Skeletal muscle tissue (tissue), 4 donors: ENCODE measurements around the gene TUBB. TPM values are rescaled to one million over a fixed set of nuclear protein-coding genes. Genes with fewer than 3 reads are reported as not detected.
"Not testable (repeated sequence)": the region's sequence is repeated elsewhere in the genome, so short reads cannot be mapped to it uniquely, and the experiment has no call there.

ENCODE experiments used
- H3K27ac ChIP-seq: one replicate; pipeline ENCODE4 v1.7.0; 2013; ENCODE audit warnings: mild to moderate bottlenecking, low read depth, low read length, inconsistent platforms
- H3K27me3 ChIP-seq, 3 donors: one replicate each; pipeline ENCODE4 v1.7.0; 2013; ENCODE audit warnings: low read length in 3 of 3; ENCODE audit not compliant: control insufficient read depth in 3 of 3, insufficient read depth in 3 of 3
- H3K36me3 ChIP-seq, 3 donors: one replicate each; pipeline ENCODE4 v1.7.0; 2013; ENCODE audit warnings: low read length in 3 of 3; ENCODE audit not compliant: control insufficient read depth in 3 of 3, insufficient read depth in 3 of 3
- H3K4me1 ChIP-seq, 3 donors: one replicate each; pipeline ENCODE4 v1.7.0; 2013; ENCODE audit warnings: low read length in 3 of 3, mild to moderate bottlenecking in 3 of 3; ENCODE audit not compliant: control insufficient read depth in 3 of 3, insufficient read depth in 3 of 3
- H3K4me3 ChIP-seq, 3 donors: one replicate each; pipeline ENCODE4 v1.7.0; 2013; ENCODE audit warnings: low read length in 3 of 3
- H3K9ac ChIP-seq, 3 donors: one replicate each; pipeline ENCODE4 v1.7.0; 2013; ENCODE audit warnings: low read length in 3 of 3, mild to moderate bottlenecking in 3 of 3, moderate library complexity in 2 of 3, low read depth in 1 of 3
- H3K9me3 ChIP-seq, 3 donors: one replicate each; pipeline ENCODE4 v1.7.0; 2013; ENCODE audit warnings: low read length in 3 of 3; ENCODE audit not compliant: control insufficient read depth in 3 of 3
- total RNA-seq: library from RNA; depleted of rRNA; stranded (reverse); fragments of >200 nt; gene quantifications from one replicate; pipeline ENCODE4 v1.2.3, GENCODE V29; 2014
- donor health status: Osteomylitis.

Gene TUBB
- total RNA-seq, 1 donor from 2014 or later: 317 TPM

DNA sequence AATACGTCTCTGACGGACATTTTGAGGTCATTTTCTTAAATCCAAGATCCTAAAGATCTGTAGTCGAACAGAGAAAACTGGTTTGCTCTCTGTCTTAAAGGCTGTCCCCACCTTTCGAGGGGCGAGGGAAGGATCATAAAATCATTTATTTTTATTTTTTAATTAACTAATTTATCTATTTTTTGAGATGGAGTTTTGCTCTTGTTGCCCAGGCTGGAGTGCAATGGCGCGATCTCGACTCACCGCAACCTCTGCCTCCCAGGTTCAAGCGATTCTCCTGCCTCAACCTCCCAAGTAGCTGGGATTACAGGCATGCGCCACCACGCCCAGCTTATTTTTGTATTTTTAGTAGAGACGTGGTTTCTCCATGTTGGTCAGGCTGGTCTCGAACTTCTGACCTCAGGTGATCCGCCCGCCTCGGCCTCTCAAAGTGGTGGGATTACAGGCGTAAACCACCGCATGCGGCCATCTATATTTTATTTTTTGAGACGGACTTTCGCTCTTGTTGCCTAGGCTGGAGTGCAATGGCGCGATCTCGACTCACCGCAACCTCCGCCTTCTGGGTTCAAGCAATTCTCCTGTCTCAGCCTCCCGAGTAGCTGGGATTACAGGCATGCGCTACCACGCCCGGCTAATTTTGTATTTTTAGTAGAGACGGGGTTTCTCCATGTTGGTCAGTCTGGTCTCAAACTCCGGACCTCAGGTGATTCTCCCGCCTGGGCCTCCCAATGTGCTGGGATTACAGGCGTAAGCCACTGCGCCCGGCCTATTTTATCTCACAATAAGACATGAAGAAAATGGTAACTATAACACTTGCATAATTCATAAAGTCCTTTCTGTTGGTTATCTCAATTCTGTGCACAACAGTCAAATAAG is 2.1 kb upstream of the TUBB start:
- H3K4me3 ChIP-seq: peak overlapping the region; percentile 71 to 93 (median 87)
- H3K27ac ChIP-seq: peak overlapping the region; percentile 96
- H3K9me3 ChIP-seq, H3K27me3 ChIP-seq: not testable (repeated sequence)
- peaks cover 20 to 24% (median 24%) of the 10 kb centered on the region in 3 donors for H3K36me3 ChIP-seq
- peaks cover 20 to 29% (median 27%) of the 10 kb centered on the region in 3 donors for H3K4me1 ChIP-seq
- H3K9ac ChIP-seq: peak overlapping the region; percentile 76 to 83 (median 77)

DNA sequence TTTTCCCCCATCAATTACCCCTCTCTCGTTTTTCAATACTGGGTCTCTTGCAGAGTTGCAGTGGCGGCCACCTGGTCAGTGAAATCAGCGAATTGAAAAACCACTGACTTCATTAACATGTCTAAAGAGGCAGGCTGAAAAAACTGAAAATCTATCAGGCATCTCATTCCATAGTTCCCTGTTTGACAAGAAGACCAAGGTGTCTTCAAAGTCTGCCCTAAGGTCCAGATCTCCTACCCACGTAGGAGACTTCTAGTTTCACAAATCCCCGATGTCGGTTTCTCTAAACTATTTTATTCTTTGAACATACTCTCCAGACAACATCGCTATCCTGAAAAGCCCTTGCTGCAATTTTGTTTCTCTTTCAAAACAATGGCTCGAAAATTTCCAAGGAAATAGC is 796 bp upstream of the TUBB start:
- Histone ChIP-seq H3K4me1 (peaks cover 26 to 37% (median 35%) of the 10 kb centered on the region in 3 donors), H3K36me3 (peaks cover 22 to 25% (median 24%) of the 10 kb centered on the region in 3 donors), H3K4me3 (peak overlapping the region; percentile 76 to 98 (median 78)), H3K9ac (peak overlapping the region; percentile 78 to 93 (median 92)), H3K27me3 (no peaks in the 10 kb centered on the region), H3K9me3 (no peaks in the 10 kb centered on the region), H3K27ac (peak overlapping the region; percentile 96)

DNA sequence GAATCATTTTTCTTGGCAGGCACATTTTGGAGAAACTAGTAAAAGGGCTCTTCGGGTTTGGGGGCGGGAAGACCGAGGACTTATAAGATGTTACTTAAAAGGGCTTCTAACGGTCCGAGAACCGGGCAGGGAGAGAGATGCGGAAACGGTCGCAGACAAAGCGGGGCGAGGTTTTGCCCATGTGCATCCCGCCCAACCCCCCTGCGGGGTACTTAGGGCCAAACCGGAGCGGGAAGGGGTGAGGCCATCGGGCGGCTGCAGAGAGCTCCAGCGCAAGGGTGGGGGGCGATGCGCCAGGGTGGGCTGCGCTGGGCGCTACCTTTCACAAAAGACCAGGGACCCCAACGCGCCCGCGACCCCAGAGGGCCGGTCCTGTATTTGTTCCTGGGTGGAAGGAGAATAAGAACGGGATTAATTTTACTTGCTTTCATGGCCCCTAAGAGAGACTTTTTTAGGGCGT is 616 bp downstream of the TUBB start:
- Histone ChIP-seq H3K4me3 (peak overlapping the region; percentile 76 to 98 (median 81)), H3K36me3 (peaks cover 22 to 30% (median 30%) of the 10 kb centered on the region in 3 donors), H3K4me1 (peaks cover 30 to 46% (median 35%) of the 10 kb centered on the region in 3 donors), H3K9ac (peak overlapping the region; percentile 91 to 93 (median 92)), H3K27me3 (no peaks in the 10 kb centered on the region), H3K27ac (peak overlapping the region; percentile 95), H3K9me3 (no peaks in the 10 kb centered on the region)

DNA sequence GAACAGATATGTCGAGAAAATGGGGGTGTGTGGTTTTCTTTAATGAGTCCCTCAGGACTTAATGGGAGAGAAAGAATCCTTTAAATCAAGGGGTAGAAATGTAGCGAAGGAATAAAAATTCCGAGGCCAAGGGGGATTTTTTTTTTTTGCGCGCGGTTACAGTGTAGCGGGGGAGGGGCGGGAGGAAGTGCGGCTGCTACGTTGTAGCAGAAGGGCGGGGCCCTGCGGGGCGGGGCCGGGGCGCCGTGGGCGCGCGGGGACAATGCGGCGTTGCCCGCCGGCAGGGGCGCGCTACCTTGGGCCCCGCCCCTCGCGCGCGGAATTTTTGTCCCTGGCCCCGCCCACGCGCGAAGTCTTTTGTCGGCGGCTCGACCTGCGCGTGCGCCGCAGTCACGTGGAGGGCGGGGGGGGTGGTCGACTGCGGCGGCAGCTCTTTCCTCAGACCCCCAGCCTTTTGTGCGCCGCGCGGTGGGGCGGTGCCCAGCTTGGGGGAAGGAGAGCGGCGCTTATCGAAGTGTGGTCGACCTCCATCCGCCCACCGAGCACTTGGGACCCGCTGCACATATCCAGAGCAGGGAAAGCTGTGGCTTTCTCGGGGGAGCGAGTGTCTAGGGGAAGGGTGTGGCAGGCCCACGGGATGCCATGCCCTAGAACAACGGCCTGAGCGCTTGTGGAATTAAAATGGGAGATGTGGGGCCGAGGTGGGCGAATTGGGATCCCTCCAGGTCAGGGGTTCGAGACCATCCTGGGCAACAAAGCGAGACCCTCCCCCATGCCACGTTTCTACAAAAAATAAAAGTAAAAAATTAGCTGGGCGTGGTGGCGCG is 1.3 kb downstream of the TUBB start:
- Histone ChIP-seq H3K27ac (peak overlapping the region; percentile 95), H3K9me3 (no peaks in the 10 kb centered on the region), H3K4me3 (peak overlapping the region; percentile 76 to 98 (median 81)), H3K9ac (peak overlapping the region; percentile 91 to 93 (median 92)), H3K36me3 (peaks cover 25 to 34% (median 33%) of the 10 kb centered on the region in 3 donors), H3K4me1 (peaks cover 30 to 47% (median 34%) of the 10 kb centered on the region in 3 donors), H3K27me3 (no peaks in the 10 kb centered on the region)

DNA sequence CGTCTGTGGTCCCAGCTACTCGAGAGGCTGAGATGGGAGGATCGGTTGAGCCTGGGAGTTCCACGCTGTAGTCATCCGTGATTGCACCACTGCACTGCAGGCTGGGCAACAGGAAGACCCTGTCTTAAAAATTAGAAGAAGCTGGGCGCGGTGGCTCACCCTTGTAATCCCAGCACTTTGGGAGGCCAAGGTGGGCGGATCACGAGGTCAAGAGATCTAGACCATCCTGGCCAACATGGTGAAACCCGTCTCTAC is 1.8 kb downstream of the TUBB start:
- Histone ChIP-seq H3K27ac (peak overlapping the region; percentile 95), H3K4me3 (peak overlapping the region; percentile 71 to 81 (median 74)), H3K9ac (peak overlapping the region in 2 of 3 donors; percentile 79 to 85), H3K4me1 (peaks cover 28 to 42% (median 30%) of the 10 kb centered on the region in 3 donors), H3K36me3 (peaks cover 25 to 35% (median 33%) of the 10 kb centered on the region in 3 donors)
- not testable (repeated sequence) for H3K27me3 ChIP-seq, H3K9me3 ChIP-seq

DNA sequence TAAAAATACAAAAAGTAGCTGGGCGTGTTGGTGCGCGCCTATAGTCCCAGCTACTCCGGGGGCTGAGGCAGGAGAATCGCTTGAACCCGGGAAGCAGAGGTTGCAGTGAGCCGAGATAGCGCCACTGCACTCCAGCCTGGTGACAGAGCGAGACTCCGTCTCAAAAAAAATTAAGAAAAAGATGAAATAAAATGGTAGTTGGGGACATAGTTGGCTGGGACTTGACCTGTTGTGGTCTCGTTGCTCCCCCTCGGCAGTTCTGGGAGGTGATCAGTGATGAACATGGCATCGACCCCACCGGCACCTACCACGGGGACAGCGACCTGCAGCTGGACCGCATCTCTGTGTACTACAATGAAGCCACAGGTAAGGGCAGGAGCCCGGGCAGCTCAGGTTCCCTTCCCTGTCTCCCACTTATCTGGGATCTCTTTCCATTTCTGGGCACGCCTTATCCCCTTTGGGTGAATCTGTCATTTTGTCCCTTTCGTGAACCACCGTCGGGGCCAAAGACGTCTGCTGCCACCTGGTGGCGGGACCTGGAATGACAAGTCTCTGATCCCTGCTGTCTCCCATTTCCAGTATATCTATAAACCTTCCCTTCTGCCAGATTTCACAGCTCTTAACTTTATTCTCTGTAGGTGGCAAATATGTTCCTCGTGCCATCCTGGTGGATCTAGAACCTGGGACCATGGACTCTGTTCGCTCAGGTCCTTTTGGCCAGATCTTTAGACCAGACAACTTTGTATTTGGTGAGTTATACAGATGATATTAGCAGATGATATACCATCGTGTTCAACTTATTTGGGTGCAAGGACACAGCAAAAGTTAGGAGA is 2.3 kb downstream of the TUBB start:
- Histone ChIP-seq H3K27me3 (no peaks in the 10 kb centered on the region), H3K9me3 (no peaks in the 10 kb centered on the region), H3K27ac (peak overlapping the region; percentile 95), H3K9ac (peak overlapping the region in 2 of 3 donors; percentile 79 to 85), H3K4me1 (peaks cover 28 to 42% (median 30%) of the 10 kb centered on the region in 3 donors), H3K4me3 (peak overlapping the region; percentile 71 to 81 (median 74)), H3K36me3 (peaks cover 29 to 40% (median 38%) of the 10 kb centered on the region in 3 donors)

DNA sequence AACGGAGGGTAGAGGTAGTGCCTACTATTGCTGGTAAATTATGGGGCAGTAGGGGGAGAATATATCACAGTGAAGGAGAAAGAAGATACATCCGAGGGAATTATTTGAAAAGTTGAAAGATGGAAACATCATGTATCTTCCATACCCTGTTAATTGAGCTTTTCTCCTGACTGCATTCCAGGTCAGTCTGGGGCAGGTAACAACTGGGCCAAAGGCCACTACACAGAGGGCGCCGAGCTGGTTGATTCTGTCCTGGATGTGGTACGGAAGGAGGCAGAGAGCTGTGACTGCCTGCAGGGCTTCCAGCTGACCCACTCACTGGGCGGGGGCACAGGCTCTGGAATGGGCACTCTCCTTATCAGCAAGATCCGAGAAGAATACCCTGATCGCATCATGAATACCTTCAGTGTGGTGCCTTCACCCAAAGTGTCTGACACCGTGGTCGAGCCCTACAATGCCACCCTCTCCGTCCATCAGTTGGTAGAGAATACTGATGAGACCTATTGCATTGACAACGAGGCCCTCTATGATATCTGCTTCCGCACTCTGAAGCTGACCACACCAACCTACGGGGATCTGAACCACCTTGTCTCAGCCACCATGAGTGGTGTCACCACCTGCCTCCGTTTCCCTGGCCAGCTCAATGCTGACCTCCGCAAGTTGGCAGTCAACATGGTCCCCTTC is 3.1 kb downstream of the TUBB start:
- peaks cover 34 to 47% (median 45%) of the 10 kb centered on the region in 3 donors for H3K36me3 ChIP-seq
- not testable (repeated sequence) for H3K27me3 ChIP-seq, H3K9ac ChIP-seq, H3K4me3 ChIP-seq, H3K9me3 ChIP-seq
- peaks cover 28 to 42% (median 32%) of the 10 kb centered on the region in 3 donors for H3K4me1 ChIP-seq
- H3K27ac ChIP-seq: peak overlapping the region; percentile 8

DNA sequence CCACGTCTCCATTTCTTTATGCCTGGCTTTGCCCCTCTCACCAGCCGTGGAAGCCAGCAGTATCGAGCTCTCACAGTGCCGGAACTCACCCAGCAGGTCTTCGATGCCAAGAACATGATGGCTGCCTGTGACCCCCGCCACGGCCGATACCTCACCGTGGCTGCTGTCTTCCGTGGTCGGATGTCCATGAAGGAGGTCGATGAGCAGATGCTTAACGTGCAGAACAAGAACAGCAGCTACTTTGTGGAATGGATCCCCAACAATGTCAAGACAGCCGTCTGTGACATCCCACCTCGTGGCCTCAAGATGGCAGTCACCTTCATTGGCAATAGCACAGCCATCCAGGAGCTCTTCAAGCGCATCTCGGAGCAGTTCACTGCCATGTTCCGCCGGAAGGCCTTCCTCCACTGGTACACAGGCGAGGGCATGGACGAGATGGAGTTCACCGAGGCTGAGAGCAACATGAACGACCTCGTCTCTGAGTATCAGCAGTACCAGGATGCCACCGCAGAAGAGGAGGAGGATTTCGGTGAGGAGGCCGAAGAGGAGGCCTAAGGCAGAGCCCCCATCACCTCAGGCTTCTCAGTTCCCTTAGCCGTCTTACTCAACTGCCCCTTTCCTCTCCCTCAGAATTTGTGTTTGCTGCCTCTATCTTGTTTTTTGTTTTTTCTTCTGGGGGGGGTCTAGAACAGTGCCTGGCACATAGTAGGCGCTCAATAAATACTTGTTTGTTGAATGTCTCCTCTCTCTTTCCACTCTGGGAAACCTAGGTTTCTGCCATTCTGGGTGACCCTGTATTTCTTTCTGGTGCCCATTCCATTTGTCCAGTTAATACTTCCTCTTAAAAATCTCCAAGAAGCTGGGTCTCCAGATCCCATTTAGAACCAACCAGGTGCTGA is 3.9 kb downstream of the TUBB start:
- not testable (repeated sequence) for H3K4me3 ChIP-seq, H3K27me3 ChIP-seq, H3K27ac ChIP-seq, H3K9me3 ChIP-seq, H3K9ac ChIP-seq
- Histone ChIP-seq H3K4me1 (peaks cover 27 to 42% (median 31%) of the 10 kb centered on the region in 3 donors), H3K36me3 (peaks cover 34 to 47% (median 45%) of the 10 kb centered on the region in 3 donors)
